Measurements from ENCODE around the gene REXO4. TPM values are rescaled to one million over a fixed set of nuclear protein-coding genes. Genes with fewer than 3 reads are reported as not detected.

Gene REXO4
- total RNA-seq, 4 donors from 2014 or later: 21.5 to 26.0 (median 21.7) TPM

GRCh38 chr9:133463864-133464615 lies 46.2 kb upstream of the REXO4 start:
- H3K27ac ChIP-seq: no peak overlapping the region
- H3K4me3 ChIP-seq: no peak overlapping the region
- no peak for DNase-seq
- intact Hi-C loops (cut with DNase I): loop anchor here (10.0 kb wide), 1 partner anchor 49 kb away; the partner anchor contains the start of gene REXO4
- no peaks in the 10 kb centered on the region for H3K9me3 ChIP-seq
- WGBS, 2 donors: 81 to 83% methylated on average over 14 to 22 of the region's 24 CpGs
- H3K36me3 ChIP-seq: peaks cover 0 to 29% (median 0%) of the 10 kb centered on the region in 3 donors
- H3K27me3 ChIP-seq: no peaks in the 10 kb centered on the region
- no peak for TF ChIP-seq CTCF (IDR thresholded peaks at IDR 0.05)
- TF ChIP-seq POLR2A (IDR thresholded peaks at IDR 0.05): no peak
- H3K4me1 ChIP-seq: peaks cover 3 to 19% (median 12%) of the 10 kb centered on the region in 3 donors

GRCh38 chr9:133463234-133463863 lies 45.5 kb upstream of the REXO4 start:
- TF ChIP-seq POLR2A (IDR thresholded peaks at IDR 0.05) (no peak), CTCF (IDR thresholded peaks at IDR 0.05) (peak in 1 of 6 experiments; percentile 45)

GRCh38 chr9:133461975-133462374 lies 44.2 kb upstream of the REXO4 start:
- Histone ChIP-seq H3K36me3 (peaks cover 0 to 19% (median 0%) of the 10 kb centered on the region in 3 donors), H3K4me1 (peaks cover 6 to 26% (median 18%) of the 10 kb centered on the region in 3 donors), H3K9me3 (no peaks in the 10 kb centered on the region), H3K4me3 (no peak overlapping the region), H3K27ac (no peak overlapping the region), H3K27me3 (no peaks in the 10 kb centered on the region)
- 50 to 94% methylated on average over 1 to 2 of the region's 4 CpGs for WGBS, 2 donors
- intact Hi-C loops (cut with DNase I): loop anchor here (10.0 kb wide), 1 partner anchor 47 kb away; the partner anchor contains the start of gene REXO4
- DNase-seq: no peak
- no peak for TF ChIP-seq POLR2A (IDR thresholded peaks at IDR 0.05)
- TF ChIP-seq CTCF (IDR thresholded peaks at IDR 0.05): no peak

More at GRCh38 chr9:133463234-133463863, 45.5 kb upstream of the REXO4 start:
- intact Hi-C loops (cut with DNase I): loop anchor here (10.0 kb wide), 1 partner anchor 49 kb away; the partner anchor contains the start of gene REXO4
- Histone ChIP-seq H3K27ac (no peak overlapping the region), H3K27me3 (no peaks in the 10 kb centered on the region), H3K9me3 (no peaks in the 10 kb centered on the region), H3K4me3 (no peak overlapping the region), H3K36me3 (peaks cover 0 to 22% (median 0%) of the 10 kb centered on the region in 3 donors), H3K4me1 (peaks cover 6 to 23% (median 14%) of the 10 kb centered on the region in 3 donors)
- WGBS, 2 donors: 79 to 88% methylated on average over 8 to 14 of the region's 22 CpGs
- DNase-seq: no peak

GRCh38 chr9:133460405-133461175 lies 42.8 kb upstream of the REXO4 start:
- no peak for DNase-seq
- Histone ChIP-seq H3K36me3 (peaks cover 0 to 13% (median 0%) of the 10 kb centered on the region in 3 donors), H3K4me3 (peak overlapping the region; percentile 60 to 90 (median 74)), H3K4me1 (peaks cover 6 to 31% (median 21%) of the 10 kb centered on the region in 3 donors), H3K27me3 (no peaks in the 10 kb centered on the region), H3K27ac (peak overlapping the region; percentile 87 to 96 (median 91)), H3K9me3 (no peaks in the 10 kb centered on the region)
- intact Hi-C loops (cut with DNase I): loop anchor here (10.0 kb wide), 1 partner anchor 46 kb away; the partner anchor contains the start of gene REXO4
- TF ChIP-seq CTCF (IDR thresholded peaks at IDR 0.05) (no peak), POLR2A (IDR thresholded peaks at IDR 0.05) (no peak)
- 15 to 41% methylated on average over 6 to 8 of the region's 30 CpGs for WGBS, 2 donors

Measured in esophagus squamous epithelium (tissue), 5 donors.